Measurements from ENCODE around the gene ADAR.
"Not testable (repeated sequence)": the region's sequence is repeated elsewhere in the genome, so short reads cannot be mapped to it uniquely, and the experiment has no call there.

Gene ADAR

GRCh38 chr1:154607609-154608396 is at the start of gene ADAR:
ADAR (minus strand) TSS chr1:154608186; CDS start chr1:154608006, 180 bp downstream.
- TF ChIP-seq CTCF (IDR thresholded peaks at IDR 0.05; ENCODE audit: low read depth, low read length), result no peak
- peak within 1 kb of the TSS; percentile 86 for H3K4me3 ChIP-seq (ENCODE audit: low read depth, low read length)

- no peak for TF ChIP-seq CTCF (IDR thresholded peaks at IDR 0.05; ENCODE audit: low read depth, low read length)
Observed at GRCh38 chr1:154657556-154657955, 49.6 kb upstream of the ADAR start.

GRCh38 chr1:154652893-154653292 is 44.9 kb upstream of the ADAR start:
- TF ChIP-seq CTCF (IDR thresholded peaks at IDR 0.05; ENCODE audit: low read depth, low read length), result no peak
- no peak overlapping the region for H3K4me3 ChIP-seq (ENCODE audit: low read depth, low read length)

More at GRCh38 chr1:154657556-154657955, 49.6 kb upstream of the ADAR start:
- H3K4me3 ChIP-seq (ENCODE audit: low read depth, low read length), result no peak overlapping the region

GRCh38 chr1:154644724-154645123 is 36.7 kb upstream of the ADAR start:
- H3K4me3 ChIP-seq (ENCODE audit: low read depth, low read length), result not testable (repeated sequence)

- no peak overlapping the region for H3K4me3 ChIP-seq (ENCODE audit: low read depth, low read length)
- TF ChIP-seq CTCF (IDR thresholded peaks at IDR 0.05; ENCODE audit: low read depth, low read length), result no peak
Observed at GRCh38 chr1:154641534-154641933, 33.5 kb upstream of the ADAR start.

GRCh38 chr1:154639876-154640275 is 31.9 kb upstream of the ADAR start:
- H3K4me3 ChIP-seq (ENCODE audit: low read depth, low read length), result no peak overlapping the region
- no peak for TF ChIP-seq CTCF (IDR thresholded peaks at IDR 0.05; ENCODE audit: low read depth, low read length)

GRCh38 chr1:154635171-154635570 is 27.2 kb upstream of the ADAR start:
- TF ChIP-seq CTCF (IDR thresholded peaks at IDR 0.05; ENCODE audit: low read depth, low read length), result no peak

GRCh38 chr1:154629675-154630073 is 21.7 kb upstream of the ADAR start:
- no peak for TF ChIP-seq CTCF (IDR thresholded peaks at IDR 0.05; ENCODE audit: low read depth, low read length)
- H3K4me3 ChIP-seq (ENCODE audit: low read depth, low read length), result no peak overlapping the region

More at GRCh38 chr1:154635171-154635570, 27.2 kb upstream of the ADAR start:
- no peak overlapping the region for H3K4me3 ChIP-seq (ENCODE audit: low read depth, low read length)
